RWPE1 (cell line): ENCODE measurements around the gene DARS1.
A peak's percentile ranks its signal among the peaks of the same experiment; 100 is the strongest.

ENCODE experiments used
- CTCF ChIA-PET: fragments of 350-600 bp; sonication (Branson Sonifier 250); formaldehyde crosslinking; extraction: SDS; loops from one replicate; lab custom pipeline; 2021; lab: Yijun Ruan, JAX
- POLR2A ChIA-PET: fragments of 400-600 bp; formaldehyde crosslinking; extraction: SDS; loops from one replicate; lab custom pipeline; 2020; ENCODE audit warnings: antibody characterized with exemption; ENCODE audit not compliant: low non-redundant PET; lab: Yijun Ruan, JAX
- DNase-seq: peaks from one replicate; pipeline ENCODE4 v3.0.0; 2012; ENCODE audit warnings: low spot score
- H3K27ac ChIP-seq: fragments of 450-650 bp; 2 replicates; pipeline ENCODE4 v1.5.1; 2017
- CTCF ChIP-seq: fragments of 450-650 bp; conservative IDR thresholded peaks from 2 replicates; pipeline ENCODE4 v1.5.1; 2017; ENCODE audit warnings: low read depth, mild to moderate bottlenecking

Gene DARS1

GRCh38 chr2:135984199-135985017, 1.0 kb downstream of the DARS1 start:
- POLR2A ChIA-PET, result no interaction called here

DNA sequence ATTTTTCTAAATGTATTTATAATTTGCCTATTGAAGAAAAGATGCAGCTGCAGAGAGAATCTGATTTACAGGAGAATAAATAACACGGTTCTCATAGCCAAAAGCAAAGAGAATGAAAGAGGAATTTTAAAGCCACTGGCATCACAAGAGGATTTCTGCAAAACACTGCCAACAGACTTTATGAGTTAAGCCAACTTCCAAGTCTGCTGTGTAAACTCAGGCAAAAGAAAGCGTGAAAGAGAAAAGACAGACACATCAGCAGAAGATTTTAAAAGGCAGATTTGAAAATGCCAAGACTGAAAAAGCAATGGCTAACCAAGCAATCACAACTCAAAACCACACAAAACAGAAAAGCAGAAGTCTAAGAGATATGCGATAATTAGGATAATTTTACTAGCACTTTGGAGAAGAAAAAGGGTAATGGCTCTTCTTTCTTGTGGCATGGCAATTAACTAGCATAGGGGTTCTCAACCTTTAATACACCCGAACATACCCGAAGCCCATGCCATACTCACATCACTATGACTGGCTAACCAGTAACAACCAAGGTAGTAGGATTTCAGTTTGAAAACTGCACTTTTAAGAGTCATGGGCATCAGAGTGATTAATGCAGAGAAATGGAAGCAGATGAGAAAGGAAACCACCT, 4.9 kb downstream of the DARS1 start:
- POLR2A ChIA-PET, result no interaction called here
- CTCF ChIA-PET, result no interaction called here
- no peak for DNase-seq
- H3K27ac ChIP-seq, result no peak overlapping the region
- TF ChIP-seq CTCF, result no peak

More at GRCh38 chr2:135984199-135985017, 1.0 kb downstream of the DARS1 start:
- no peak for DNase-seq
- CTCF ChIA-PET, result no interaction called here
- H3K27ac ChIP-seq, result peak overlapping the region; percentile 93
- no peak for TF ChIP-seq CTCF

GRCh38 chr2:135975702-135976101, 9.7 kb downstream of the DARS1 start:
- ChIA-PET CTCF (interaction anchor here (0.6 kb wide), 2 partner anchors 38 to 215 kb away, joined by 3 to 5 read pairs; no protein-coding TSS in a partner anchor), POLR2A (no interaction called here)
- TF ChIP-seq CTCF, result no peak
- H3K27ac ChIP-seq, result no peak overlapping the region
- DNase-seq, result no peak

DNA sequence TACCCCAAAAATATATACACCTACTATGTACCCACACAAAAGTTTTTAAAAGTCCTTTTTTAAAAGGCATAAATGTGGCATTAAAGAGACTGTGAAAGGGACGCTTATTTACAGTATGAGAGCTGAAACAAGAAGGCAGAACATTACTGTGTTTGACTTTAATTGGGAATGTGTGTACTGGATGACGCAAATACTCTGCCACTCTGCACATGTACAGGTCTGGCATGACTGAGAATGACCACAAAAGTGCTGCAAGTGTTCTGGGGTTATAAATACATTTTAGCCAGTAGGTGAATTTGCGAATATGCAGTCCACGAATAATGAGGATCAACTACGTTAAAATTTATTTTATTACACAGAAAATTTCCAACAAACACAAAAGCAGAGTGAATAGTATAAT, 11.4 kb downstream of the DARS1 start:
- no peak for TF ChIP-seq CTCF

GRCh38 chr2:135969655-135970387, 15.6 kb downstream of the DARS1 start:
- ChIA-PET CTCF (no interaction called here), POLR2A (no interaction called here)

More for the DNA sequence above, 11.4 kb downstream of the DARS1 start:
- DNase-seq, result no peak
- POLR2A ChIA-PET, result no interaction called here
- no peak overlapping the region for H3K27ac ChIP-seq
- CTCF ChIA-PET, result interaction anchor here (0.6 kb wide), 1 partner anchor 149 kb away, joined by 4 read pairs; no protein-coding TSS in a partner anchor

More at GRCh38 chr2:135969655-135970387, 15.6 kb downstream of the DARS1 start:
- no peak for TF ChIP-seq CTCF
- no peak for DNase-seq
- no peak overlapping the region for H3K27ac ChIP-seq
